HG02678 (cell line): ENCODE data around the gene MIXL1.

ENCODE experiments used
- ATAC-seq: cut with Tn5 transposase; IDR thresholded peaks from one replicate; pipeline ENCODE4 v1.9.1; 2021; ENCODE audit warnings: mild to moderate bottlenecking, moderate library complexity; ENCODE audit not compliant: unreplicated experiment

Gene MIXL1

GRCh38 chr1:226276077-226276682 is 52.7 kb downstream of the MIXL1 start:
- ATAC-seq: no peak
